ENCODE data around the gene VSTM2L.

The VSTM2L gene

GRCh38 chr20:37914672-37915433 lies 11.9 kb downstream of the VSTM2L start:
- POLR2A ChIA-PET, result no interaction called here
- H3K4me3 ChIP-seq (ENCODE audit: low read depth, low read length), result no peak overlapping the region
- TF ChIP-seq CTCF (IDR thresholded peaks at IDR 0.05; ENCODE audit: insufficient read depth, low read length, missing control alignments), result no peak
- CTCF ChIA-PET, result interaction anchor here (1.1 kb wide), 2 partner anchors 77 to 307 kb away, joined by 3 read pairs; no protein-coding TSS in a partner anchor
- no peak for DNase-seq (ENCODE audit: low read depth, low spot score)

- no peak for TF ChIP-seq CTCF (IDR thresholded peaks at IDR 0.05; ENCODE audit: insufficient read depth, low read length, missing control alignments)
- ChIA-PET POLR2A (no interaction called here), CTCF (interaction anchor here (1.1 kb wide), 2 partner anchors 77 to 306 kb away, joined by 3 read pairs; no protein-coding TSS in a partner anchor)
- no peak for DNase-seq (ENCODE audit: low read depth, low spot score)
- no peak overlapping the region for H3K4me3 ChIP-seq (ENCODE audit: low read depth, low read length)
These were observed 12.5 kb downstream of the VSTM2L start for GRCh38 chr20:37915434-37915787.

GRCh38 chr20:37915800-37916570 lies 13.1 kb downstream of the VSTM2L start:
- CTCF ChIA-PET, result interaction anchor here (1.1 kb wide), 1 partner anchor 76 kb away, joined by 3 read pairs; no protein-coding TSS in a partner anchor
- no peak for DNase-seq (ENCODE audit: low read depth, low spot score)
- POLR2A ChIA-PET, result no interaction called here
- peak; percentile 5 for TF ChIP-seq CTCF (IDR thresholded peaks at IDR 0.05; ENCODE audit: insufficient read depth, low read length, missing control alignments)
- H3K4me3 ChIP-seq (ENCODE audit: low read depth, low read length), result no peak overlapping the region

GRCh38 chr20:37917461-37917860 lies 14.5 kb downstream of the VSTM2L start:
- DNase-seq (ENCODE audit: low read depth, low spot score), result no peak
- POLR2A ChIA-PET, result no interaction called here

GRCh38 chr20:37918035-37918434 lies 15.1 kb downstream of the VSTM2L start:
- DNase-seq (ENCODE audit: low read depth, low spot score), result no peak
- POLR2A ChIA-PET, result no interaction called here
- TF ChIP-seq CTCF (IDR thresholded peaks at IDR 0.05; ENCODE audit: insufficient read depth, low read length, missing control alignments), result no peak
- CTCF ChIA-PET, result interaction anchor here (1.0 kb wide), 1 partner anchor 131 kb away, joined by 3 read pairs; no protein-coding TSS in a partner anchor
- no peak overlapping the region for H3K4me3 ChIP-seq (ENCODE audit: low read depth, low read length)

More at GRCh38 chr20:37917461-37917860, 14.5 kb downstream of the VSTM2L start:
- no peak overlapping the region for H3K4me3 ChIP-seq (ENCODE audit: low read depth, low read length)
- TF ChIP-seq CTCF (IDR thresholded peaks at IDR 0.05; ENCODE audit: insufficient read depth, low read length, missing control alignments), result no peak
- CTCF ChIA-PET, result interaction anchor here (1.0 kb wide), 1 partner anchor 131 kb away, joined by 3 read pairs; no protein-coding TSS in a partner anchor
